ENCODE data around the gene ADAM20. TPM values are rescaled to one million over a fixed set of nuclear protein-coding genes. Genes with fewer than 3 reads are reported as not detected.

Gene ADAM20
- total and polyA plus RNA-seq, 10 donors: 0.05 to 4.8 (median 1.6) TPM

DNA sequence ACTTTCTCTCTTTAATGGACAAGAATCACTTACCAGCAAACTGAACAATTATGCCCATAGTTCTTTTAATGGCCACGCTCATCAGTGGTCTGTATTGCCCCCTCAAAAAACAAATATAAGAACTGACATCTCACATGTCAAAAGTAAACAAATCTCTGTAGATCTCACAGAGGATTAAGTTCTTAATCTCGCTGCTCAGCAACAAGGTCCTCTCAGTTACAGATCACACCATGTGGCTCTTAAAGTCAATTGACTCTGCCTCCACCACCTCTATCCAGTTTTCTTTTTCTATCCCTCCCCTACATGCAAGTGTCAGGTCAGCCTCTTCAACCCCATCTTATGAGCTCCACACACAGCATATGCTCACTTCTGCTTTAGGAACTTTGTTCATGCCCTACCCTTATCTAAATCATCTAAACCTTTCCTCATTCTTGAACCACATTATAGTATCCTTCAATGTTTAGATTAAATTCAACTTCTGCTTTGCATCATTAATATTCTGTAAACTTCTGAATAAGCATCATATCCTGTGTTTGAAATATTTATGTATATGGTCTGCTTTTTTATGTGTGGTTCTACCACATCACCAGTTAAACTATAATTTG, 7.2 kb downstream of the ADAM20 start:
- Histone ChIP-seq H3K27ac (no peak overlapping the region), H3K4me3 (no peak overlapping the region), H3K9me3 (peaks cover 0 to 13% (median 8%) of the 10 kb centered on the region in 8 donors), H3K27me3 (replicated peaks in 1 of 7) (no peaks in the 10 kb centered on the region), H3K4me1 (no peaks in the 10 kb centered on the region), H3K36me3 (peaks cover 0 to 37% (median 12%) of the 10 kb centered on the region in 6 donors)
- TF ChIP-seq POLR2AphosphoS5 (IDR thresholded peaks at IDR 0.05) (no peak), POLR2A (IDR thresholded peaks at IDR 0.05) (no peak)
- TF ChIP-seq, protein P1, sequence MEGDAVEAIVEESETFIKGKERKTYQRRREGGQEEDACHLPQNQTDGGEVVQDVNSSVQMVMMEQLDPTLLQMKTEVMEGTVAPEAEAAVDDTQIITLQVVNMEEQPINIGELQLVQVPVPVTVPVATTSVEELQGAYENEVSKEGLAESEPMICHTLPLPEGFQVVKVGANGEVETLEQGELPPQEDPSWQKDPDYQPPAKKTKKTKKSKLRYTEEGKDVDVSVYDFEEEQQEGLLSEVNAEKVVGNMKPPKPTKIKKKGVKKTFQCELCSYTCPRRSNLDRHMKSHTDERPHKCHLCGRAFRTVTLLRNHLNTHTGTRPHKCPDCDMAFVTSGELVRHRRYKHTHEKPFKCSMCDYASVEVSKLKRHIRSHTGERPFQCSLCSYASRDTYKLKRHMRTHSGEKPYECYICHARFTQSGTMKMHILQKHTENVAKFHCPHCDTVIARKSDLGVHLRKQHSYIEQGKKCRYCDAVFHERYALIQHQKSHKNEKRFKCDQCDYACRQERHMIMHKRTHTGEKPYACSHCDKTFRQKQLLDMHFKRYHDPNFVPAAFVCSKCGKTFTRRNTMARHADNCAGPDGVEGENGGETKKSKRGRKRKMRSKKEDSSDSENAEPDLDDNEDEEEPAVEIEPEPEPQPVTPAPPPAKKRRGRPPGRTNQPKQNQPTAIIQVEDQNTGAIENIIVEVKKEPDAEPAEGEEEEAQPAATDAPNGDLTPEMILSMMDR (IDR thresholded peaks at IDR 0.05 in 8 of 11, conservative IDR thresholded peaks at IDR 0.05 in 3 of 11): no peak
- intact Hi-C loops (cut with DNase I; ENCODE audit: low total_unique reads): no loop called here
- 90 to 98% (median 93%) methylated on average over 2 of the region's 2 CpGs for WGBS, 5 donors
- DNase-seq: no peak

DNA sequence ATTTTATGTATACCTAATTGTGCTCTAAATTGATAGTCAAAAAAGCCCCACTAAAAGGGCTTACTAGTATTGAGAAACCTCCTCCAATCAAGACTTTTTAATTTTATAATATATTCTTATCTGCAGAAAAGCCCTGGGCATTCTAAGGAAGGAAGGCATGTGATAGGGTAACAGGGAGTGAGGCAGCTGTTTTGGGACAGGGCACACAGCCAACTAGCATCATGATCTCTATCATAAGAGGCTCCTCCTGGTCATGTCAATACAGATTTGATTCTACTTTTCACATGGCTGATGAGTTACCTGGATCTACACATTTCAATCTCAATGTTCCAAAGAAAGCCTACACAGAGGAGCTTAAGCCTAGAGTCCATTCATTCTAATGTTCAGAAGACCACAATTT, 9.1 kb downstream of the ADAM20 start:
- no peak for DNase-seq
- Histone ChIP-seq H3K36me3 (peaks cover 0 to 35% (median 10%) of the 10 kb centered on the region in 6 donors), H3K9me3 (peaks cover 0 to 13% (median 9%) of the 10 kb centered on the region in 8 donors), H3K27me3 (replicated peaks in 1 of 7) (no peaks in the 10 kb centered on the region), H3K27ac (no peak overlapping the region), H3K4me3 (no peak overlapping the region), H3K4me1 (no peaks in the 10 kb centered on the region)
- TF ChIP-seq POLR2A (IDR thresholded peaks at IDR 0.05): no peak
- TF ChIP-seq POLR2AphosphoS5 (IDR thresholded peaks at IDR 0.05): no peak
- intact Hi-C loops (cut with DNase I; ENCODE audit: low total_unique reads): no loop called here

DNA sequence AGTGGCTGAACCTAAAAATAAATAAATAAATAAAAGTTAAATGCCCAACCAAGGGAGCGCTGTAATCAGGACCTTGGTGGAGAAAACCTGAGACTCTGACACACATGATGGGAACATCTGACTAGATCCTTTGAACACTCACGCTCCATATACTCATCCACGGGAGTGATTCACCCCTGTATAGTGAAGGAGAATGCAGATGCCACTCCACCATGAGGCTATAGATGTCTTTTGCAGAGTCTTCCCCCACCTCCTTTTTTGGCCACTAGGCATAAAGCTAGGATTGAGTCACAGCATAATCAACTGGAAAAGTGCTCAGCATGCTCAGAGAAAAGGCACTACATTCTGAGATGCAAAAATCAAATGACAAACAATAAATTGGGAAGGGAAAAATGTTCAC, 19.0 kb downstream of the ADAM20 start:
- H3K36me3 ChIP-seq: peaks cover 0 to 6% (median 0%) of the 10 kb centered on the region in 6 donors
- no peaks in the 10 kb centered on the region for H3K27me3 ChIP-seq (replicated peaks in 1 of 7)
- TF ChIP-seq, protein P1 (IDR thresholded peaks at IDR 0.05 in 8 of 11, conservative IDR thresholded peaks at IDR 0.05 in 3 of 11): no peak
- TF ChIP-seq POLR2AphosphoS5 (IDR thresholded peaks at IDR 0.05): no peak
- no peak for TF ChIP-seq POLR2A (IDR thresholded peaks at IDR 0.05)
- 89 to 98% (median 96%) methylated on average over 3 of the region's 3 CpGs for WGBS, 5 donors
- H3K4me3 ChIP-seq: no peak overlapping the region
- no peak for DNase-seq
- H3K27ac ChIP-seq: no peak overlapping the region
- H3K9me3 ChIP-seq: peaks cover 0 to 19% (median 17%) of the 10 kb centered on the region in 8 donors
- intact Hi-C loops (cut with DNase I; ENCODE audit: low total_unique reads): no loop called here
- H3K4me1 ChIP-seq: no peaks in the 10 kb centered on the region

DNA sequence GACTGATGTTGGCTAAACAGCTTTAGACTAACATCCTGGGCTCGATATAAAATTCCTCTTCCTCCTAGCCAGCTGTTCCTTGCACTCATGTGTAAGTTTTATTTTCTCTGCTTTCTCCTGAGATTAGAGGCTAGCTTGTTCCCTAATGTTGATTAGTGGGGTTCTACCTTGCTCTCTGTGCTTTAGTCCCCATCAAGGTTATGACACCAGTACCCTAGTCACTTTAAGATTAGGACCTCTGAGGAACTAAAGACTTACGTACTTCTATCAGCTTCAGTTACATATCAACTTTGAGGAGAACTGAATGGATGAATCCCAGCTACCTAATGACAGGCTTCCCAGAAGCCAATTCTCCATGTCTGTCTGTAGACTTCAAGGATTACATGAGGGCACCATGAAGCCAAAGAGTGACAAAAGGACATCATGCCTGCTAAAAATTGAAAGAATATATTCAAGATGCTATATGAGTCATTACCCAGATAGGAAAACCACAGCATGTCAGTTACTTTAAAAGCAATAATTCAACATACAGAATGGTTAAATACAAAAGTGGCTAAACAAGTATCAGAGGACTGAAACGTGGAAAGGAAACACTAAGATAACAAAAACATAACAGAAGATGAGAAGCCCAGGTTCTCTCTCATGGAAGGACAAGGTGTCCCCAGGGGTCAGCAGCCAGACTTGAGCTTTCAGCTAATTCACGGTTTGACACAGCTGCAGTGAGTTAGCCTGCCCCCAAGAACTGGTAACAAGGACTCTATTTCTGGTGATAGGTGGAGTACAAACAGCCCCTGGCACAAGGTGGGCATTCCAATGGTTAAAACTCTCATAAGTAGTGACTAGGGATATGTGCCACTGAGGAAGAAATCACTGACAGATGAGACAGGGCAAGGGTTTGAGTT, 20.4 kb downstream of the ADAM20 start:
- Histone ChIP-seq H3K36me3 (peaks cover 0 to 5% (median 0%) of the 10 kb centered on the region in 6 donors), H3K27me3 (replicated peaks in 1 of 7) (no peaks in the 10 kb centered on the region), H3K27ac (no peak overlapping the region), H3K4me3 (no peak overlapping the region), H3K9me3 (peaks cover 0 to 16% (median 12%) of the 10 kb centered on the region in 8 donors), H3K4me1 (no peaks in the 10 kb centered on the region)
- TF ChIP-seq POLR2A (IDR thresholded peaks at IDR 0.05): no peak
- TF ChIP-seq, protein P1 (IDR thresholded peaks at IDR 0.05 in 8 of 11, conservative IDR thresholded peaks at IDR 0.05 in 3 of 11): no peak
- no peak for TF ChIP-seq POLR2AphosphoS5 (IDR thresholded peaks at IDR 0.05)
- DNase-seq: no peak
- intact Hi-C loops (cut with DNase I; ENCODE audit: low total_unique reads): no loop called here
- WGBS, 5 donors: 19 to 37% (median 23%) methylated on average over 4 of the region's 4 CpGs

Measured in spleen (tissue), 11 donors.